ENCODE data around the gene NKD2. TPM values are rescaled to one million over a fixed set of nuclear protein-coding genes. Genes with fewer than 3 reads are reported as not detected.

NKD2 gene
- polyA plus RNA-seq, 2 of the 4 experiments (the other 2 are of a cell fraction) = 1.2 to 4.2 TPM

GRCh38 chr5:1007221-1007680 is 1.4 kb upstream of the NKD2 start:
- FAIRE-seq = no peak
- DNase-seq (ENCODE audit: low read depth in 1 of 2, low spot score in 1 of 2) = no peak
- peak in 1 of 2 experiments; percentile 7; a peak in 2 of 6 replicates for ATAC-seq
- POLR2A ChIA-PET = no interaction called here
- peaks cover 28% of the 10 kb centered on the region for H3K4me1 ChIP-seq
- CTCF ChIA-PET = interaction anchor here (0.7 to 7.7 kb wide), 12 partner anchors 9 to 167 kb away, joined by 3 to 82 read pairs (median 6); no protein-coding TSS in a partner anchor
- no peak overlapping the region for H3K4me2 ChIP-seq
- TF ChIP-seq MAX (IDR thresholded peaks at IDR 0.05) = no peak
- no peak for TF ChIP-seq HOXB5 (CRISPR knock-in tag; IDR thresholded peaks at IDR 0.05)
- TF ChIP-seq HEYL (CRISPR knock-in tag; IDR thresholded peaks at IDR 0.05) = no peak
- TF ChIP-seq, protein P1, sequence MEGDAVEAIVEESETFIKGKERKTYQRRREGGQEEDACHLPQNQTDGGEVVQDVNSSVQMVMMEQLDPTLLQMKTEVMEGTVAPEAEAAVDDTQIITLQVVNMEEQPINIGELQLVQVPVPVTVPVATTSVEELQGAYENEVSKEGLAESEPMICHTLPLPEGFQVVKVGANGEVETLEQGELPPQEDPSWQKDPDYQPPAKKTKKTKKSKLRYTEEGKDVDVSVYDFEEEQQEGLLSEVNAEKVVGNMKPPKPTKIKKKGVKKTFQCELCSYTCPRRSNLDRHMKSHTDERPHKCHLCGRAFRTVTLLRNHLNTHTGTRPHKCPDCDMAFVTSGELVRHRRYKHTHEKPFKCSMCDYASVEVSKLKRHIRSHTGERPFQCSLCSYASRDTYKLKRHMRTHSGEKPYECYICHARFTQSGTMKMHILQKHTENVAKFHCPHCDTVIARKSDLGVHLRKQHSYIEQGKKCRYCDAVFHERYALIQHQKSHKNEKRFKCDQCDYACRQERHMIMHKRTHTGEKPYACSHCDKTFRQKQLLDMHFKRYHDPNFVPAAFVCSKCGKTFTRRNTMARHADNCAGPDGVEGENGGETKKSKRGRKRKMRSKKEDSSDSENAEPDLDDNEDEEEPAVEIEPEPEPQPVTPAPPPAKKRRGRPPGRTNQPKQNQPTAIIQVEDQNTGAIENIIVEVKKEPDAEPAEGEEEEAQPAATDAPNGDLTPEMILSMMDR (IDR thresholded peaks at IDR 0.05) = no peak
- no peak for TF ChIP-seq E2F6 (IDR thresholded peaks at IDR 0.05; ENCODE audit: borderline replicate concordance, low read depth)
- no peak for TF ChIP-seq RFX5 (IDR thresholded peaks at IDR 0.05)
- 87% methylated on average over 17 of the region's 17 CpGs for WGBS (ENCODE audit: missing lambda C conversion rate)
- no peak overlapping the region for H3K4me3 ChIP-seq
- H3K27ac ChIP-seq = no peak overlapping the region
- no peaks in the 10 kb centered on the region for H3K9me3 ChIP-seq

DNA sequence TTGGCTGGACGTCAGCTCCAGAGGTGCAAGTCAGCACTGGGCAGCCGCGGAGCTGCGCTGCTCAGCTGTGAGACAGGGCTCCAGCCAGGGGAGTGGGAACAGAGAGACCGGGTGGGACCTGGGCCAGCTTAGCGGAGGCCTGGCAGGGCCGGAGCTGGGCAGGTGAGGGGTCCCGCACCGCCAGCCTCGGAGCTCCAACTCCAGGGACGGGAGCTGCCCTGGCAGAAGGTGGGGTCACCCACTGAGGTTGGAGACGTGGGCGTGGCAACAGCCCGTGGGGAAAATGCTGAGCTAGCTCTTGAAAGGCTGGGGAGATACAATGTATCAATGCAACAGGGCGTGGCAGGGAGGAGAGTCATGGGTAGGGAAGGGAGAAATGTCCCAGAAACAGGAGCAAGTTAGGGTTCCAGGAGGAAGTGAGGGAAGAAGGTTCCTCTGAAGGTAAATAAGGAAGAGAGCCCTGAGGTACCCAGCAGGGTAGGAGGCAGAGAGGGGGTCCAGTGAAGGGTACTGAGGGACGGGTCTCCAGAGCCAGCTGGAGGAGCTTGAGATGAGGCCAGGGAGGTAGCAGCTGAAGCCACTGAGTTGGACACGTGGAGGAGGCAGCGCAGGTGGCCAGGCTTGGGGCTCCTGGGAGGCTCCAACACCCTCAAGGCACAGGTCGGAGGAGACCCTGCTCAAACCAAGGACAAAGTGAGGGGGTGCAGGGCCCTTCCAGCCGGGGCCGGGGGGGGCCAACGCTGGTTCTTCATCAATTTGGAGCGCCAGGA is 736 bp upstream of the NKD2 start:
- 55% methylated on average over 21 of the region's 23 CpGs for WGBS (ENCODE audit: missing lambda C conversion rate)
- POLR2A ChIA-PET = no interaction called here
- ATAC-seq (no peak), DNase-seq (ENCODE audit: low read depth in 1 of 2, low spot score in 1 of 2) (no peak), FAIRE-seq (no peak)
- CTCF ChIA-PET = interaction anchor here (0.7 to 7.7 kb wide), 16 partner anchors 8 to 167 kb away, joined by 3 to 82 read pairs (median 5); no protein-coding TSS in a partner anchor
- Histone ChIP-seq H3K4me1 (peaks cover 28% of the 10 kb centered on the region), H3K4me3 (peak overlapping the region; percentile 64; the same call in 2 of the 3 replicates), H3K9me3 (no peaks in the 10 kb centered on the region), H3K27ac (peak overlapping the region; percentile 43 to 91; a peak in 5 of 6 replicates), H3K4me2 (peak overlapping the region; percentile 98)
- TF ChIP-seq ZSCAN20 (CRISPR knock-in tag; IDR thresholded peaks at IDR 0.05) (no peak), MAFK (IDR thresholded peaks at IDR 0.05; ENCODE audit: partially characterized antibody) (peak; percentile 59), NFE2L2 (conservative IDR thresholded peaks at IDR 0.05; ENCODE audit: low read length) (no peak), HMGXB4 (CRISPR knock-in tag; IDR thresholded peaks at IDR 0.05; ENCODE audit: borderline replicate concordance) (no peak)

DNA sequence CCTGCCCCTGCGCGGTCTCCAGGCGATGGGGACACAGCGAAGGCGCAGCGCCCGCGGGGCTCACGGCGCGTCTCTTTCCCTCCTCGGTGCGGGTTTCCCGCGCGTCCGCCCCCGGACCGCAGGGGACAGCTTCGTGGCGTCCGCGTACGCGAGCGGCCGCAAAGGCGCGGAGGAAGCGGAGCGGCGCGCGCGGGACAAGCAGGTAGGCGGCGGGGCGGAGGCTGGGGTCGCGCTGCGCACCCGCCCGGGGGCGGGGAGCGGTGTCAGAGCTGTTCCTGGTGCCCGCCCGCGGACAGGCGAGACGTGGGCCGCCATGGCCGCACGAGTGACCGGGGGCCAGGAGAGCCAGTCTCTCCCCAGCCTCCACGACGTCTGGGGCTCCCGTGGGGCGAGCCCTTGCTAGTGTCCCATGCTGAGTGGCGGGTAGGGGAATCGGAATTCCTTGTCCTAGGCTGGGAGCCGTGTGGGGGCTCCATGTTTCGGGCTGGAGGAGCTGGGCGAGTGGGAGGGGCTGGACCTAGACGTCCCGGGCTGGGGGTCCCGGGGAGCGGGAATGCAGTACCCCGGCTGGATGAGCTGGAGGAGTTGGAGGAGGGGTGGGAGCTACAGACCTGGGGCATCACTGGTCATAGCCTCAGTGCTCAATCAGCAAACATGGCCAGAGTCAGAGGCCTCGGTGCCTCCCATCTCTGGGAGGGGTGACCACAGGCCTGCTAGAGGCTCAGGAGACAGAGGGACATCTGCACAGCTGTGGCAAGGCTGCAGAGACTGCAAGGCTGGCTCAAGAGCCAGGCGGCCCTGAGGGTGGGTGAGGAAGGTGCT is 968 bp downstream of the NKD2 start:
- H3K4me2 ChIP-seq = peak overlapping the region; percentile 98
- ChIA-PET CTCF (interaction anchor here (0.7 to 7.7 kb wide), 25 partner anchors 8 to 165 kb away, joined by 3 to 82 read pairs (median 5); no protein-coding TSS in a partner anchor), POLR2A (no interaction called here)
- H3K27ac ChIP-seq = peak overlapping the region; percentile 70 to 91; a peak in 5 of 6 replicates
- DNase-seq (ENCODE audit: low read depth in 1 of 2, low spot score in 1 of 2) (no peak), FAIRE-seq (no peak), ATAC-seq (peak in 1 of 2 experiments; percentile 2; a peak in 2 of 6 replicates)
- TF ChIP-seq ESRRA (IDR thresholded peaks at IDR 0.05; ENCODE audit: borderline replicate concordance, low read length) (no peak), JUN (IDR thresholded peaks at IDR 0.05) (no peak), CBX2 (IDR thresholded peaks at IDR 0.05; ENCODE audit: borderline replicate concordance, low read depth) (no peak), ZC3H11A (IDR thresholded peaks at IDR 0.05) (no peak), NFE2L2 (conservative IDR thresholded peaks at IDR 0.05; ENCODE audit: low read length) (no peak), ZNF302 (CRISPR knock-in tag; IDR thresholded peaks at IDR 0.05) (no peak), EHMT2 (IDR thresholded peaks at IDR 0.05; ENCODE audit: low read depth) (no peak), RCOR1 (IDR thresholded peaks at IDR 0.05; ENCODE audit: low read depth, low read length) (no peak), EHF (CRISPR knock-in tag; IDR thresholded peaks at IDR 0.05) (no peak), POLR2AphosphoS2 (conservative IDR thresholded peaks at IDR 0.05; ENCODE audit: low read length) (no peak), E2F6 (IDR thresholded peaks at IDR 0.05; ENCODE audit: borderline replicate concordance, low read depth) (no peak)
- TF ChIP-seq, protein P2, sequence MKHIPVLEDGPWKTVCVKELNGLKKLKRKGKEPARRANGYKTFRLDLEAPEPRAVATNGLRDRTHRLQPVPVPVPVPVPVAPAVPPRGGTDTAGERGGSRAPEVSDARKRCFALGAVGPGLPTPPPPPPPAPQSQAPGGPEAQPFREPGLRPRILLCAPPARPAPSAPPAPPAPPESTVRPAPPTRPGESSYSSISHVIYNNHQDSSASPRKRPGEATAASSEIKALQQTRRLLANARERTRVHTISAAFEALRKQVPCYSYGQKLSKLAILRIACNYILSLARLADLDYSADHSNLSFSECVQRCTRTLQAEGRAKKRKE (CRISPR knock-in tag; IDR thresholded peaks at IDR 0.05; ENCODE audit: low read depth) = no peak
- 47% methylated on average over 14 of the region's 70 CpGs for WGBS (ENCODE audit: missing lambda C conversion rate)
- no peaks in the 10 kb centered on the region for H3K9me3 ChIP-seq
- peak overlapping the region; percentile 64 for H3K4me3 ChIP-seq
- peaks cover 28% of the 10 kb centered on the region for H3K4me1 ChIP-seq

Data from A549 (cell line).